Activated CD8-positive, alpha-beta memory T cell treated with anti-CD3 and anti-CD28 coated beads, Interleukin-2, amount 50 U/mL, for 4 hours (primary cell): ENCODE results near the gene ATP1A2.

Experiments
- DNase-seq: peaks from one replicate; pipeline ENCODE4 v3.0.0-alpha.2; 2020

Gene ATP1A2

DNA sequence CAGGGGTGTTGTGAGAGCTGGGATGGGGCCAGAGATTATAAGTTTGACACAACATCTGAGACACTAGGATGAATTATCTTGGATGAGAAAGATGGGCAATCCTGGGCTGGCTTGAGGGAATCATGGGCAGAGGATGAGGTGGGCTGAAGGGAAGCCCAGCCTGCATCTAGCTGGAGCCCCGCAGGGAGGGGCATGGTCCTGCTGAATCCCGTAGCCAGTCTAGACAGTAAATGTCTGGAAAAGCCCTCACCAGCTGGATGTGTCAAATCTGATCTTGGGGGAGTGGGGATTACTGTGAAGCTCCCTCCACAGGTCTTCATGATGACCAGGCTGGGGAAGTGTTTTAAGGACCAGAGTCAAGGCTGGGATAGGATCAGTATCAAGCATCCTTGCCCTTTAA, 71.2 kb downstream of the ATP1A2 start:
- no peak for DNase-seq

DNA sequence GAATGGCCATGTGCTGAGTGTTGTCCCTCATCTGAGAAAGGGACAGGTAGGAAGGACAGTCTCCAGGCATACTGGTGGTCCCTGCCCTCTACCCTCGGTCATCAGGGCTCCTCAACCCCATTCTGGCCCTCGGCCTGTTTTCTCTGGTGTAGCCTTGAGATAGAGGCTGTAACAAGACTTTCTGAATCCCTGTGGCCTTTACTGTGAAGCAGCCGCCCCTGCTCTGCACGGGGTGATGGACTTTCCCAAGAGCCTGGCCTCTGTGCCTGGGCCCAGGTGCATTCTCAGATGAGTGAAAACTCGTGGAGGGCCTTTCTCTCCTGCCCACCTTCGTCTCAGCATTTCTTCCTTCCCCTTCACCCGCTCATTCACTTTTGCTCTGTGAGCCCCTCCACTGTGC, 71.8 kb downstream of the ATP1A2 start:
- DNase-seq: no peak

DNA sequence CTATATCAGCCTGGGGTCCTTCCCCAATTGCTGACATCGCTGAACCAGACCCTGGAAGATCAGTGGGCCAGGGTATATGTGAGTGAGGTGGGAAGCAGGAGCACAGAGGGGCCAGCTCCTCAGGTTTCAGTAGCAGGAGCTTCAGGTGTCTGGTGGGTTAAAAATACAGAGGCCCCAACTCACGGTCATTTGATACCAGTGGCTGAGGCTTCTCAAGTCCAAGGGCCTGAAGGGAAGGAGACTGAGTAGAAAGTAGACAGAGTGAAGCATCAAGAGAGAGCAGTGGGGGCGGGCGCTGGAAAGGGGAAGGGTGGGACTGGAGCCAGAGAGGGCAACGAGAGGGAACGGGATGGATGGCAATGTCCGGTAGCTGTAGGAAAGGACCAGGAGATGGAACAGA, 72.8 kb downstream of the ATP1A2 start:
- no peak for DNase-seq

DNA sequence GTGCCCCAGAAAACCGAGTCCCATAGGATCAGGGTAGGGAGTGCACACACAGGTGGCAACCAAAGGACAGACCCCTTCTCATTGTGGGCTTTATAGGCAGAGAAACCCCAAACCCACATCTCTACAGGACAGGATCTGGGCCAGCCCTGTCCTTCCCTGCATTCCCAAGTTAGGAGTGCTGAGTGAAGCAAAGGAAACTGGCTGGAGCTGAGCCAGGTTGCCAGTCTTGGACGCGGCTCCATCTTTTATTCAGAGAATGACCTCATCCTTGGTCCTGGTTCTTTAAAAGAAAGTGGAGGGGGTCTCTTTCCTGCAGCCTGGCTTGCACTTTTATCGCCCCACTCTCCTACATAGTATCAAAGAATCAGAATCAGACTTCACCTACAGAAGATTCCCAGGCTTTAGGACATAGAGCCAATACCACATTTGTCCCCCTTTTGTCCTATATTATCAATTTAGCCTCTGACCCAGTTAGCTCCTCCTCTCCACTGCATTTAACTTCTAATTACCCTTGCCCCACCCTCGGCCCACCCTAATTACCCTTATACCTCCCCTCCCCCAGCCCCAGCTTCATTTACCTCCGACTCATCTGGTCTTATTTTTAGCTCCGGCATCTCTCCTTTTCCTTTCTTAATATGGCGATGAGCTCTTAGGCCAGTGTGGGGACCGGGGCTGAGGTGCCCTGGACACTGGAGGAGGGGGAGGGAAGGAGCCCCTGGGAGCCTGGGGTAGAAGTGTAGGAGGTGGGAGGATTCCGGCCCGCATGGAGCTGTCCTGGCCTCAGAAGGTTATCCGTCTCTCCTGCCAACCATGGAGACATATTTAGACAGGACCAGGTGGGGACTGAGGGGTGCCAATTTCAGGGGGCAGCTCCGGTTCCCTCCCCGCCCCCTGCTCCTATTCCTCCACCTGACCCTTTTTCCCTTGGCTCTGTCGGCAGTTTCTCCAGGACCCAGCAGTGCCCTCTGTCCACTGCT, 74.4 kb downstream of the ATP1A2 start, which contains the start of gene CASQ1:
CASQ1 (plus strand) TSS at position 927 of the 977 bp plus-strand sequence. CDS start 177 bp downstream, outside the sequence.
- no peak for DNase-seq

DNA sequence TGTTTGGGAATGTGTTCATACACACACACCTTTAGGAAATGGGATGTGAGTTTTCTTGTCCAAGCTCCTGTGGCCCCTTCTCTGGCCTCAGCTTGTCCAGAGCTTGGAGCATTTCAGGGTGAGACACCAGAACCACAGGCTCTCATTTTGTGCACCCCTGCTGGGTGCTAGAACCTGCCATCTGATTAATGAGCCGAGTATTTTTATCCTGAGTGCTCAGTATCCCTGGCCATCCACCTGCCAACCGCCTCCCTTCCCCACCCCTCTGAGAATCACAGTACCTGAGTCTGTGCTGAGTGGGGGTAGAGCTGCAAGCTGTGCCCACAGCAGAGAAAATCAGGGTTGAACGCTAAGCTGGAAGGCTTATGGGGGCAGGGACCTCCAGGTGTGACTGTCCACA, 76.2 kb downstream of the ATP1A2 start:
- no peak for DNase-seq

DNA sequence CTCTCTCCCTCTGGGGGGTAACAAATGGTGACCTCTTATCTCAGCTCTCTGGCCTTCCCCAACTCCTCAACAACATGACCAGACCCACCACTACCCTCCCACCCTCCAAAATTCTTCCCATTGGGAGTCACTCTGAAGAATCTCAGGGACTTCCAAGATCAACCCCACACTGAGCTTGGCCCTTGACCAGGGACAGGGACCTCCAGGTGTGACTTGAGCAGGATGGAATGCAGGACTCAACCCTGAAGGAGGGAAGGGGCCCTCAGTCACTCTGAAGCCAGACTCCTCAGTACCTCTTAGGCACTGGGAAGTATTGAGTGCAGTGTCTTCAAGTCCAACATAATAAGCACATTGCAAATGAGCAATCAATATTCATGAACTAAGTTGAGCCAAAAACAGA, 76.7 kb downstream of the ATP1A2 start:
- DNase-seq: no peak
